HepG2 (cell line): Measurements from ENCODE around the gene ZC3H4. TPM values are rescaled to one million over a fixed set of nuclear protein-coding genes. Genes with fewer than 3 reads are reported as not detected.
A peak's percentile ranks its signal among the peaks of the same experiment; 100 is the strongest.

Source experiments
- CBX2 ChIP-seq, 2 experiments: fragments of 200-600 bp in 1 of 2; sonication (generic); formaldehyde crosslinking in 1 of 2; IDR thresholded peaks; 2 replicates each; pipeline versions ENCODE4 v1.7.0 to v1.8.1; 2018 to 2022; ENCODE audit warnings: low read depth in 2 of 2, low read length in 1 of 2, mild to moderate bottlenecking in 1 of 2, missing genetic modification reagents in 1 of 2
- GATAD1 ChIP-seq: IDR thresholded peaks from 2 replicates; pipeline ENCODE4 v1.6.1; 2016; ENCODE audit warnings: missing genetic modification reagents, missing compliant biosample characterization
- MXI1 ChIP-seq: IDR thresholded peaks from 3 replicates; pipeline ENCODE4 v1.6.1; 2012; ENCODE audit warnings: low read depth, low read length, inconsistent platforms, borderline replicate concordance
- PAWR ChIP-seq: sonication (generic); formaldehyde crosslinking; IDR thresholded peaks from 2 replicates; pipeline ENCODE4 v1.4.0; 2020; ENCODE audit warnings: missing genetic modification reagents, mild to moderate bottlenecking, borderline replicate concordance
- PAX8 ChIP-seq: sonication (generic); formaldehyde crosslinking; IDR thresholded peaks from 2 replicates; pipeline ENCODE4 v1.8.0; 2022; ENCODE audit warnings: mild to moderate bottlenecking, missing genetic modification reagents, borderline replicate concordance
- RBM22 ChIP-seq: fragments of 200-400 bp; formaldehyde crosslinking; optimal IDR thresholded peaks from 2 replicates; pipeline ENCODE3; 2017; ENCODE audit warnings: mild to moderate bottlenecking, low read length, moderate library complexity
- RFX1 ChIP-seq: fragments of 450-650 bp; IDR thresholded peaks from 2 replicates; pipeline ENCODE4 v1.6.1; 2017
- TERF1 ChIP-seq: sonication (generic); formaldehyde crosslinking; IDR thresholded peaks from 2 replicates; pipeline ENCODE4 v1.8.0; 2022; ENCODE audit warnings: mild to moderate bottlenecking, missing genetic modification reagents, moderate library complexity
- ZNF143 ChIP-seq: sonication (generic); formaldehyde crosslinking; IDR thresholded peaks from 2 replicates; pipeline ENCODE4 v1.4.0; 2020; ENCODE audit warnings: missing genetic modification reagents
- ZNF30 ChIP-seq: sonication (generic); formaldehyde crosslinking; IDR thresholded peaks from 2 replicates; pipeline ENCODE4 v1.5.0; 2020; ENCODE audit warnings: mild to moderate bottlenecking, missing genetic modification reagents
- ZNF780A ChIP-seq: sonication (generic); formaldehyde crosslinking; IDR thresholded peaks from 2 replicates; pipeline ENCODE4 v1.8.0; 2022; ENCODE audit warnings: mild to moderate bottlenecking, missing genetic modification reagents, moderate library complexity
- polyA plus RNA-seq, 8 experiments: library from polyadenylated mRNA; depleted of rRNA in 3 of 8; stranded (reverse) in 7 of 8; unstranded in 1 of 8; fragments of >200 nt; fragmentation: Illumina TruSeq in 4 of 8; extraction: Trizol in 4 of 8; gene quantifications; 2 replicates each; pipeline versions ENCODE4 v1.2.1 to v1.2.3, GENCODE V29; 2011 to 2016; ENCODE audit warnings: low read depth in 4 of 8, missing spikeins in 1 of 8, mixed read lengths in 1 of 8; ENCODE audit not compliant: insufficient read depth in 1 of 8
- total RNA-seq, 5 experiments: library from RNA; depleted of rRNA; stranded (reverse); fragments of >200 nt; fragmentation: Illumina TruSeq; extraction: Trizol; gene quantifications; 2 replicates each; pipeline ENCODE4 v1.2.3, GENCODE V29; 2016; ENCODE audit warnings: low read depth in 1 of 5
- TF ChIP-seq, protein P1 (sequence below): sonication (generic); formaldehyde crosslinking; IDR thresholded peaks from 2 replicates; pipeline ENCODE4 v1.5.1; 2020; ENCODE audit warnings: mild to moderate bottlenecking, missing genetic modification reagents, moderate library complexity
- TF ChIP-seq, protein P2 (sequence below): sonication (generic); formaldehyde crosslinking; IDR thresholded peaks from 2 replicates; pipeline ENCODE4 v1.4.0; 2020; ENCODE audit warnings: missing genetic modification reagents, borderline replicate concordance

The ZC3H4 gene
- total and polyA plus RNA-seq, 2 of the 13 experiments (the other 11 are each of a cell fraction or from before 2014, with no cell fraction given), result 1.8 to 10.7 TPM

GRCh38 chr19:47107202-47107952 lies 6.2 kb downstream of the ZC3H4 start (continued):
- TF ChIP-seq, protein P1, sequence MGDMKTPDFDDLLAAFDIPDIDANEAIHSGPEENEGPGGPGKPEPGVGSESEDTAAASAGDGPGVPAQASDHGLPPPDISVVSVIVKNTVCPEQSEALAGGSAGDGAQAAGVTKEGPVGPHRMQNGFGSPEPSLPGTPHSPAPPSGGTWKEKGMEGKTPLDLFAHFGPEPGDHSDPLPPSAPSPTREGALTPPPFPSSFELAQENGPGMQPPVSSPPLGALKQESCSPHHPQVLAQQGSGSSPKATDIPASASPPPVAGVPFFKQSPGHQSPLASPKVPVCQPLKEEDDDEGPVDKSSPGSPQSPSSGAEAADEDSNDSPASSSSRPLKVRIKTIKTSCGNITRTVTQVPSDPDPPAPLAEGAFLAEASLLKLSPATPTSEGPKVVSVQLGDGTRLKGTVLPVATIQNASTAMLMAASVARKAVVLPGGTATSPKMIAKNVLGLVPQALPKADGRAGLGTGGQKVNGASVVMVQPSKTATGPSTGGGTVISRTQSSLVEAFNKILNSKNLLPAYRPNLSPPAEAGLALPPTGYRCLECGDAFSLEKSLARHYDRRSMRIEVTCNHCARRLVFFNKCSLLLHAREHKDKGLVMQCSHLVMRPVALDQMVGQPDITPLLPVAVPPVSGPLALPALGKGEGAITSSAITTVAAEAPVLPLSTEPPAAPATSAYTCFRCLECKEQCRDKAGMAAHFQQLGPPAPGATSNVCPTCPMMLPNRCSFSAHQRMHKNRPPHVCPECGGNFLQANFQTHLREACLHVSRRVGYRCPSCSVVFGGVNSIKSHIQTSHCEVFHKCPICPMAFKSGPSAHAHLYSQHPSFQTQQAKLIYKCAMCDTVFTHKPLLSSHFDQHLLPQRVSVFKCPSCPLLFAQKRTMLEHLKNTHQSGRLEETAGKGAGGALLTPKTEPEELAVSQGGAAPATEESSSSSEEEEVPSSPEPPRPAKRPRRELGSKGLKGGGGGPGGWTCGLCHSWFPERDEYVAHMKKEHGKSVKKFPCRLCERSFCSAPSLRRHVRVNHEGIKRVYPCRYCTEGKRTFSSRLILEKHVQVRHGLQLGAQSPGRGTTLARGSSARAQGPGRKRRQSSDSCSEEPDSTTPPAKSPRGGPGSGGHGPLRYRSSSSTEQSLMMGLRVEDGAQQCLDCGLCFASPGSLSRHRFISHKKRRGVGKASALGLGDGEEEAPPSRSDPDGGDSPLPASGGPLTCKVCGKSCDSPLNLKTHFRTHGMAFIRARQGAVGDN (CRISPR knock-in tag), result no peak
- TF ChIP-seq PAX8 (CRISPR knock-in tag) (no peak), ZNF143 (CRISPR knock-in tag) (no peak), MXI1 (peak; percentile 25; the same call in 1 of the 3 replicates), ZNF30 (CRISPR knock-in tag) (no peak), RBM22 (no peak), PAWR (no peak), TERF1 (CRISPR knock-in tag) (no peak), ZNF780A (CRISPR knock-in tag) (no peak), RFX1 (no peak), CBX2 (IDR thresholded peaks at IDR 0.05; ENCODE audit: low read depth, low read length) (no peak), CBX2 (CRISPR knock-in tag; IDR thresholded peaks at IDR 0.05; ENCODE audit: low read depth) (no peak), GATAD1 (CRISPR knock-in tag) (peak; percentile 66)
- TF ChIP-seq, protein P2, sequence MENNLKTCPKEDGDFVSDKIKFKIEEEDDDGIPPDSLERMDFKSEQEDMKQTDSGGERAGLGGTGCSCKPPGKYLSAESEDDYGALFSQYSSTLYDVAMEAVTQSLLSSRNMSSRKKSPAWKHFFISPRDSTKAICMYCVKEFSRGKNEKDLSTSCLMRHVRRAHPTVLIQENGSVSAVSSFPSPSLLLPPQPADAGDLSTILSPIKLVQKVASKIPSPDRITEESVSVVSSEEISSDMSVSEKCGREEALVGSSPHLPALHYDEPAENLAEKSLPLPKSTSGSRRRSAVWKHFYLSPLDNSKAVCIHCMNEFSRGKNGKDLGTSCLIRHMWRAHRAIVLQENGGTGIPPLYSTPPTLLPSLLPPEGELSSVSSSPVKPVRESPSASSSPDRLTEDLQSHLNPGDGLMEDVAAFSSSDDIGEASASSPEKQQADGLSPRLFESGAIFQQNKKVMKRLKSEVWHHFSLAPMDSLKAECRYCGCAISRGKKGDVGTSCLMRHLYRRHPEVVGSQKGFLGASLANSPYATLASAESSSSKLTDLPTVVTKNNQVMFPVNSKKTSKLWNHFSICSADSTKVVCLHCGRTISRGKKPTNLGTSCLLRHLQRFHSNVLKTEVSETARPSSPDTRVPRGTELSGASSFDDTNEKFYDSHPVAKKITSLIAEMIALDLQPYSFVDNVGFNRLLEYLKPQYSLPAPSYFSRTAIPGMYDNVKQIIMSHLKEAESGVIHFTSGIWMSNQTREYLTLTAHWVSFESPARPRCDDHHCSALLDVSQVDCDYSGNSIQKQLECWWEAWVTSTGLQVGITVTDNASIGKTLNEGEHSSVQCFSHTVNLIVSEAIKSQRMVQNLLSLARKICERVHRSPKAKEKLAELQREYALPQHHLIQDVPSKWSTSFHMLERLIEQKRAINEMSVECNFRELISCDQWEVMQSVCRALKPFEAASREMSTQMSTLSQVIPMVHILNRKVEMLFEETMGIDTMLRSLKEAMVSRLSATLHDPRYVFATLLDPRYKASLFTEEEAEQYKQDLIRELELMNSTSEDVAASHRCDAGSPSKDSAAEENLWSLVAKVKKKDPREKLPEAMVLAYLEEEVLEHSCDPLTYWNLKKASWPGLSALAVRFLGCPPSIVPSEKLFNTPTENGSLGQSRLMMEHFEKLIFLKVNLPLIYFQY (CRISPR knock-in tag), result 0 out of 2 replicates have a peak, but pooled peaks have one; percentile 39
